GM21723 (cell line): ENCODE measurements around the gene MAP2K2.

Source experiments
- ATAC-seq: cut with Tn5 transposase; IDR thresholded peaks from one replicate; pipeline ENCODE4 v1.9.1; 2021; ENCODE audit warnings: mild to moderate bottlenecking, moderate library complexity; ENCODE audit not compliant: unreplicated experiment

Gene MAP2K2

GRCh38 chr19:4062419-4063368 is 61.2 kb downstream of the MAP2K2 start:
- ATAC-seq = no peak

- no peak for ATAC-seq
Observed at GRCh38 chr19:4061683-4062418, 62.1 kb downstream of the MAP2K2 start.

- no peak for ATAC-seq
Observed at GRCh38 chr19:4061178-4061682, 62.7 kb downstream of the MAP2K2 start.

- ATAC-seq = no peak
Observed at GRCh38 chr19:4060621-4061177, 63.2 kb downstream of the MAP2K2 start.

GRCh38 chr19:4059891-4060620 is 63.9 kb downstream of the MAP2K2 start:
- no peak for ATAC-seq

GRCh38 chr19:4059453-4059871 is 64.5 kb downstream of the MAP2K2 start:
- no peak for ATAC-seq

- ATAC-seq = no peak
Observed at GRCh38 chr19:4058693-4059452, 65.0 kb downstream of the MAP2K2 start.

- no peak for ATAC-seq
Observed at GRCh38 chr19:4057931-4058692, 65.8 kb downstream of the MAP2K2 start.

GRCh38 chr19:4055209-4055552 is 68.7 kb downstream of the MAP2K2 start:
- no peak for ATAC-seq

GRCh38 chr19:4054441-4055208 is 69.3 kb downstream of the MAP2K2 start:
- ATAC-seq = no peak

GRCh38 chr19:4053423-4054324 is 70.2 kb downstream of the MAP2K2 start:
- no peak for ATAC-seq

- no peak for ATAC-seq
Observed at GRCh38 chr19:4052993-4053422, 70.9 kb downstream of the MAP2K2 start.

GRCh38 chr19:4052114-4052992 is 71.6 kb downstream of the MAP2K2 start:
- no peak for ATAC-seq

GRCh38 chr19:4051175-4052101 is 72.5 kb downstream of the MAP2K2 start:
- no peak for ATAC-seq

- ATAC-seq = no peak
Observed at GRCh38 chr19:4049432-4049831, 74.5 kb downstream of the MAP2K2 start.
